Progenitor cell of endocrine pancreas (in vitro differentiated cells): ENCODE measurements around the gene CPA5. TPM values are rescaled to one million over a fixed set of nuclear protein-coding genes. Genes with fewer than 3 reads are reported as not detected.

Source experiments
- DNase-seq: peaks from one replicate; pipeline ENCODE4 v3.0.0; 2021; ENCODE audit warnings: low spot score; ENCODE audit not compliant: unreplicated experiment
- H3K27ac Mint-ChIP-seq: 2 replicates; pipeline ENCODE4 v1.8.0; 2021; ENCODE audit warnings: mild to moderate bottlenecking, moderate library complexity, mixed read lengths
- H3K27me3 Mint-ChIP-seq: 2 replicates; pipeline ENCODE4 v1.8.0; 2021; ENCODE audit warnings: mixed read lengths
- H3K36me3 Mint-ChIP-seq: 2 replicates; pipeline ENCODE4 v1.8.0; 2022; ENCODE audit warnings: mixed read lengths; ENCODE audit not compliant: insufficient read depth
- H3K4me1 Mint-ChIP-seq: 2 replicates; pipeline ENCODE4 v1.8.0; 2021; ENCODE audit warnings: low read depth, mixed read lengths
- H3K4me3 Mint-ChIP-seq: 2 replicates; pipeline ENCODE4 v1.8.0; 2021; ENCODE audit warnings: low read depth, mild to moderate bottlenecking, moderate library complexity, mixed read lengths
- H3K9me3 Mint-ChIP-seq: 2 replicates; pipeline ENCODE4 v1.8.0; 2021; ENCODE audit warnings: low read depth, mixed read lengths
- CTCF ChIP-seq: fragments of 200-600 bp; sonication (generic); IDR thresholded peaks from one replicate; pipeline ENCODE4 v1.5.0; 2021; ENCODE audit warnings: antibody characterized with exemption, mild to moderate bottlenecking; ENCODE audit not compliant: unreplicated experiment
- total RNA-seq: library from RNA; stranded (reverse); gene quantifications from 2 replicates; pipeline ENCODE4 v1.2.1, GENCODE V29; 2021

CPA5 gene
- total RNA-seq, 1 donor from 2014 or later, result not detected

- Mint-ChIP-seq H3K4me3 (no peak overlapping the region), H3K36me3 (peaks cover 3% of the 10 kb centered on the region), H3K27ac (no peak overlapping the region), H3K27me3 (no peaks in the 10 kb centered on the region), H3K9me3 (no peaks in the 10 kb centered on the region), H3K4me1 (peaks cover 34% of the 10 kb centered on the region)
- DNase-seq, result no peak
- TF ChIP-seq CTCF, result no peak
These were observed 72.6 kb downstream of the CPA5 start for GRCh38 chr7:130417213-130417612.

GRCh38 chr7:130418306-130418705, 73.7 kb downstream of the CPA5 start:
- Mint-ChIP-seq H3K27ac (no peak overlapping the region), H3K36me3 (peaks cover 3% of the 10 kb centered on the region), H3K4me1 (peaks cover 37% of the 10 kb centered on the region), H3K9me3 (no peaks in the 10 kb centered on the region), H3K27me3 (no peaks in the 10 kb centered on the region), H3K4me3 (no peak overlapping the region)
- no peak for TF ChIP-seq CTCF
- no peak for DNase-seq

Other genes with a start within 250 kb of the CPA5 start
- 26.7 and 29.2 TPM in 2 replicates for gene TMEM209, start 139.4 kb upstream of the CPA5 start, total RNA-seq
- gene SSMEM1, start 137.0 kb upstream of the CPA5 start, total RNA-seq, result not detected in 2 replicates
- 85.0 and 107 TPM in 2 replicates for gene CPA2, start 78.0 kb upstream of the CPA5 start, total RNA-seq
- gene CPA4, start 51.7 kb upstream of the CPA5 start, total RNA-seq, result 4.9 and 5.1 TPM in 2 replicates
- gene CPA1, start 35.7 kb downstream of the CPA5 start, total RNA-seq, result 17.8 and 23.7 TPM in 2 replicates
- 29.3 and 31.8 TPM in 2 replicates for gene CEP41, start 96.2 kb downstream of the CPA5 start, total RNA-seq
- 628 and 664 TPM in 2 replicates for gene MEST, start 147.3 kb downstream of the CPA5 start, total RNA-seq